Mesenteric fat pad (tissue), 1 donor: ENCODE results near the gene HLA-E. TPM values are rescaled to one million over a fixed set of nuclear protein-coding genes. Genes with fewer than 3 reads are reported as not detected.

ENCODE experiments used
- DNase-seq: peaks from one replicate; pipeline ENCODE4 v3.0.0-alpha.2; 2020; ENCODE audit warnings: low spot score
- total RNA-seq: library from RNA; stranded (reverse); fragmentation: NEBNext Ultra II Directional; extraction: Animal tissue kit (Norgen Biotek cat#: 25700); gene quantifications from one replicate; pipeline ENCODE4 v1.2.1, GENCODE V29; 2021
- donor health status: DM: yes; HTN: yes; CAD: no.

Gene HLA-E
- total RNA-seq, 1 donor from 2014 or later, result 450 TPM

GRCh38 chr6:30541515-30542403, 52.5 kb downstream of the HLA-E start:
- no peak for DNase-seq

GRCh38 chr6:30542404-30542725, 53.1 kb downstream of the HLA-E start:
- no peak for DNase-seq

GRCh38 chr6:30542915-30543314, 53.6 kb downstream of the HLA-E start:
- no peak for DNase-seq

Other genes with a start within 250 kb of the HLA-E start
- gene TRIM39, start 162.6 kb upstream of the HLA-E start, total RNA-seq, result 10.4 TPM
- 22.8 TPM for gene RPP21, start 144.4 kb upstream of the HLA-E start, total RNA-seq
- gene GNL1, start 67.0 kb downstream of the HLA-E start, total RNA-seq, result 65.8 TPM
- gene PRR3, start 67.8 kb downstream of the HLA-E start, total RNA-seq, result 9.2 TPM
- 59.2 TPM for gene ABCF1, start 81.9 kb downstream of the HLA-E start, total RNA-seq
- 49.1 TPM for gene PPP1R10, start 127.7 kb downstream of the HLA-E start, total RNA-seq
- 44.4 TPM for gene MRPS18B, start 128.3 kb downstream of the HLA-E start, total RNA-seq
- gene ATAT1, start 137.4 kb downstream of the HLA-E start, total RNA-seq, result 8.4 TPM
- 12.4 TPM for gene C6orf136, start 157.6 kb downstream of the HLA-E start, total RNA-seq
- gene DHX16, start 183.5 kb downstream of the HLA-E start, total RNA-seq, result 27.2 TPM
- 87.0 TPM for gene PPP1R18, start 197.1 kb downstream of the HLA-E start, total RNA-seq
- gene NRM, start 201.5 kb downstream of the HLA-E start, total RNA-seq, result 7.3 TPM
- 19.8 TPM for gene MDC1, start 227.8 kb downstream of the HLA-E start, total RNA-seq
- gene TUBB, start 230.8 kb downstream of the HLA-E start, total RNA-seq, result 452 TPM